Left hindlimb (tissue), 1 donor: ENCODE data around the gene IL27RA.

ENCODE experiments used
- DNase-seq: peaks from one replicate; pipeline ENCODE4 v3.0.0-alpha.2; 2018

Gene IL27RA

GRCh38 chr19:14061751-14062557 lies 30.4 kb downstream of the IL27RA start, which contains the start of gene PALM3:
Gene PALM3, minus strand, starts transcription at chr19:14062076. Its CDS starts 96 bp downstream, at chr19:14061980.
- no peak for DNase-seq

- DNase-seq: no peak
Observed at GRCh38 chr19:14062558-14062855, 30.9 kb downstream of the IL27RA start.

GRCh38 chr19:14063105-14063504 lies 31.5 kb downstream of the IL27RA start:
- DNase-seq: no peak

GRCh38 chr19:14066134-14066533 lies 34.6 kb downstream of the IL27RA start:
- DNase-seq: no peak

- no peak for DNase-seq
Observed at GRCh38 chr19:14070268-14071050, 38.9 kb downstream of the IL27RA start.

- DNase-seq: no peak
Observed at GRCh38 chr19:14072535-14073260, 41.1 kb downstream of the IL27RA start, which contains the start of gene MISP3. Gene MISP3, plus strand, starts transcription at chr19:14072786. Its CDS starts 524 bp downstream, at chr19:14073310.

- DNase-seq: peak; percentile 81
Observed at GRCh38 chr19:14073261-14073924, 41.8 kb downstream of the IL27RA start.

GRCh38 chr19:14073925-14074838 lies 42.6 kb downstream of the IL27RA start:
- DNase-seq: no peak

GRCh38 chr19:14078411-14078810 lies 46.8 kb downstream of the IL27RA start:
- DNase-seq: no peak

- DNase-seq: peak; percentile 99
Observed at GRCh38 chr19:14080887-14081796, 49.6 kb downstream of the IL27RA start.

- peak; percentile 54 for DNase-seq
Observed at GRCh38 chr19:14081797-14082674, 50.5 kb downstream of the IL27RA start.

- DNase-seq: no peak
Observed at GRCh38 chr19:14082675-14082960, 51.1 kb downstream of the IL27RA start.

GRCh38 chr19:14085309-14085995 lies 53.9 kb downstream of the IL27RA start, which contains the start of gene C19orf67:
Gene C19orf67, minus strand, starts transcription at chr19:14085783. Its CDS starts 156 bp downstream, at chr19:14085627.
- no peak for DNase-seq

GRCh38 chr19:14086098-14086497 lies 54.5 kb downstream of the IL27RA start:
- no peak for DNase-seq

GRCh38 chr19:14088634-14089411 lies 57.3 kb downstream of the IL27RA start:
- no peak for DNase-seq

- DNase-seq: no peak
Observed at GRCh38 chr19:14089412-14089661, 57.8 kb downstream of the IL27RA start.

- no peak for DNase-seq
Observed at GRCh38 chr19:14089662-14090508, 58.3 kb downstream of the IL27RA start.
